Spleen (tissue), 11 donors: ENCODE data around the gene CNTNAP2. TPM values are rescaled to one million over a fixed set of nuclear protein-coding genes. Genes with fewer than 3 reads are reported as not detected.

ENCODE experiments used
- DNase-seq: peaks from one replicate; pipeline ENCODE4 v3.0.0-alpha.2; 2020
- H3K27ac ChIP-seq, 8 donors: fragments of 200-600 bp; sonication (generic) in 7 of 8; 1 replicate in 4 of 8; 2 replicates in 4 of 8; pipeline versions ENCODE4 v1.5.0 to v1.8.0; 2016 to 2021; ENCODE audit warnings: inconsistent platforms in 4 of 8, mild to moderate bottlenecking in 4 of 8, moderate library complexity in 1 of 8
- H3K27me3 ChIP-seq, 7 donors: fragments of 200-600 bp; sonication (generic) in 6 of 7; replicated peaks in 1 of 7; 1 replicate in 4 of 7; 2 replicates in 3 of 7; pipeline versions ENCODE4 v1.5.0 to v1.8.0; 2016 to 2021; ENCODE audit warnings: inconsistent platforms in 3 of 7, mild to moderate bottlenecking in 1 of 7
- H3K36me3 ChIP-seq, 6 donors: fragments of 200-600 bp; sonication (generic) in 5 of 6; 1 replicate in 4 of 6; 2 replicates in 2 of 6; pipeline versions ENCODE4 v1.5.0 to v1.8.0; 2016 to 2021; ENCODE audit warnings: inconsistent platforms in 2 of 6
- H3K4me1 ChIP-seq, 6 donors: fragments of 200-600 bp; sonication (generic) in 5 of 6; 1 replicate in 3 of 6; 2 replicates in 3 of 6; pipeline versions ENCODE4 v1.5.0 to v1.8.0; 2016 to 2021; ENCODE audit warnings: inconsistent platforms in 3 of 6
- H3K4me3 ChIP-seq, 8 donors: fragments of 200-600 bp; sonication (generic) in 7 of 8; 1 replicate in 4 of 8; 2 replicates in 4 of 8; pipeline versions ENCODE4 v1.5.0 to v1.8.0; 2016 to 2021; ENCODE audit warnings: inconsistent platforms in 4 of 8, mild to moderate bottlenecking in 4 of 8, moderate library complexity in 2 of 8
- H3K9me3 ChIP-seq, 8 donors: fragments of 200-600 bp; sonication (generic) in 7 of 8; 1 replicate in 4 of 8; 2 replicates in 4 of 8; pipeline versions ENCODE4 v1.5.0 to v1.8.0; 2016 to 2021; ENCODE audit warnings: inconsistent platforms in 4 of 8
- POLR2A ChIP-seq, 3 donors: fragments of 450-650 bp; IDR thresholded peaks; one replicate each; pipeline ENCODE4 v1.5.1; 2017; ENCODE audit warnings: antibody characterized with exemption in 3 of 3, mild to moderate bottlenecking in 1 of 3
- POLR2AphosphoS5 ChIP-seq, 3 donors: sonication (generic); formaldehyde crosslinking; IDR thresholded peaks; one replicate each; pipeline ENCODE4 v1.5.1; 2017; ENCODE audit warnings: antibody characterized with exemption in 3 of 3
- WGBS, 5 donors: extraction: QIAGEN DNeasy Blood & Tissue Kit in 3 of 5; methylation state at CpG; one replicate each; pipeline versions ENCODE4 v1.1.5 to v1.1.7; 2013 to 2018; 5-methylcytosine and 5-hydroxymethylcytosine counted together
- intact Hi-C: fragments of 100-400 bp; cut with DNase I; formaldehyde crosslinking; loops from one replicate; pipeline ENCODE4 v1.15.0; 2023; ENCODE audit warnings: low total_unique reads
- polyA plus RNA-seq, 3 donors: library from polyadenylated mRNA; stranded (reverse); fragments of 200-250 nt; gene quantifications; one replicate each; pipeline ENCODE4 v1.2.1, GENCODE V29; 2013
- total RNA-seq, 7 donors: library from RNA; depleted of rRNA in 3 of 7; stranded (reverse); fragments of >200 nt in 3 of 7; fragmentation: NEBNext Ultra II Directional in 4 of 7; extraction: Animal tissue kit (Norgen Biotek cat#: 25700) in 4 of 7; gene quantifications; one replicate each; pipeline versions ENCODE4 v1.1.0 to v1.2.1, GENCODE V29; 2016 to 2021
- TF ChIP-seq, protein P1 (sequence below), 11 experiments: fragments of 200-600 bp in 7 of 11; fragments of 450-650 bp in 4 of 11; sonication (generic) in 4 of 11; IDR thresholded peaks in 8 of 11; conservative IDR thresholded peaks in 3 of 11; 1 replicate in 7 of 11; 2 replicates in 4 of 11; pipeline versions ENCODE4 v1.4.0 to v1.8.0; 2016 to 2021; ENCODE audit warnings: antibody characterized with exemption in 11 of 11, inconsistent platforms in 4 of 11, mild to moderate bottlenecking in 1 of 11
- donor health status: healthy with polysubstance abuse.
- donor health status: DM: no; HTN: no; CAD: no; lungs with moderate emphysema.
- donor health status: DM: no; HTN: no; CAD: no.
- donor health status: Bipolar disorder and iron deficiency.
- donor health status: healthy.
- donor health status: DM: no; HTN: no; CAD: no.
- donor health status: DM: yes; HTN: yes; CAD: no.

The CNTNAP2 gene
- total and polyA plus RNA-seq, 10 donors, result 0.13 to 2.0 (median 0.82) TPM

DNA sequence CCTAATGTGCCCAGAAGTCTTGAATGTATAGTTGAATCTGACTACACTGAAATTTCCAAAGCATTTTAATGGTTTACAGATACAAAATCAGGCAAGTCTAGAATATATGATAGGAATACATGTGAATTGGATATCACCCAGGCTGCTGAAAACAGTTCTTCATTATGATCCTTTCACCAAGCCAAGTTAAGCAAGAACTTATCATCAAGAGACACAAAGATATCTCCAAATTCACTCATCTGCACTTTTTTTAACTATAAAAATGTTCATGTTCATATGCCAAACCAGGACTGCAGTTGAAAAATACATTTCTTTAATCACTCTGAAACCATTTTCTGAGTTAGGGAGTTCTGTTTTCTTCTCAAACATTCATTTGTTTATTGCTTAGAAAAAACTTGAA is 2061.4 kb downstream of the CNTNAP2 start:
- TF ChIP-seq POLR2A (IDR thresholded peaks at IDR 0.05) (no peak), POLR2AphosphoS5 (IDR thresholded peaks at IDR 0.05) (no peak)
- TF ChIP-seq, protein P1, sequence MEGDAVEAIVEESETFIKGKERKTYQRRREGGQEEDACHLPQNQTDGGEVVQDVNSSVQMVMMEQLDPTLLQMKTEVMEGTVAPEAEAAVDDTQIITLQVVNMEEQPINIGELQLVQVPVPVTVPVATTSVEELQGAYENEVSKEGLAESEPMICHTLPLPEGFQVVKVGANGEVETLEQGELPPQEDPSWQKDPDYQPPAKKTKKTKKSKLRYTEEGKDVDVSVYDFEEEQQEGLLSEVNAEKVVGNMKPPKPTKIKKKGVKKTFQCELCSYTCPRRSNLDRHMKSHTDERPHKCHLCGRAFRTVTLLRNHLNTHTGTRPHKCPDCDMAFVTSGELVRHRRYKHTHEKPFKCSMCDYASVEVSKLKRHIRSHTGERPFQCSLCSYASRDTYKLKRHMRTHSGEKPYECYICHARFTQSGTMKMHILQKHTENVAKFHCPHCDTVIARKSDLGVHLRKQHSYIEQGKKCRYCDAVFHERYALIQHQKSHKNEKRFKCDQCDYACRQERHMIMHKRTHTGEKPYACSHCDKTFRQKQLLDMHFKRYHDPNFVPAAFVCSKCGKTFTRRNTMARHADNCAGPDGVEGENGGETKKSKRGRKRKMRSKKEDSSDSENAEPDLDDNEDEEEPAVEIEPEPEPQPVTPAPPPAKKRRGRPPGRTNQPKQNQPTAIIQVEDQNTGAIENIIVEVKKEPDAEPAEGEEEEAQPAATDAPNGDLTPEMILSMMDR (IDR thresholded peaks at IDR 0.05 in 8 of 11, conservative IDR thresholded peaks at IDR 0.05 in 3 of 11), result no peak
- no peaks in the 10 kb centered on the region for H3K9me3 ChIP-seq
- no peaks in the 10 kb centered on the region for H3K4me1 ChIP-seq
- intact Hi-C loops, result no loop called here
- no peak for DNase-seq
- H3K27ac ChIP-seq, result no peak overlapping the region
- H3K27me3 ChIP-seq, result peaks cover 0 to 5% (median 0%) of the 10 kb centered on the region in 7 donors
- no peak overlapping the region for H3K4me3 ChIP-seq
- no peaks in the 10 kb centered on the region for H3K36me3 ChIP-seq

DNA sequence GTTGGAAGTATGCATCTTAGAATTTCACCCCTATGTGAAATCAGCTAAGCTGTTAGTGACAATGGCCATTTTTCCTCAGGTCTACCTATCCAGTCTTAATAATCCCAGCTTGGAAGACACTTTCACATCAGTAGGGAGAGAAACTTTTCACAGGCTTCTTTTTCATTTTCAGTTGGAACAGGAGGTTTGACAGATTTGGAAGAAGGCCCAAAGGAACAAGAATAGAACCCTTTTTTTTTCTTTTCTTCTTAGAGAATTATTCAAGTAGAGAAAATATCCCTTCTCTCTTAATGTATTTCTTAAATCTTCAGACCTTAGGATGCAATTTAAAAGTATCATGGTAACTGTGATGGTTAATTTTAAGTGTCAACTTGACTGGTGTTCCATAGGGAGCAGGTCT is 2063.5 kb downstream of the CNTNAP2 start:
- intact Hi-C loops, result no loop called here
- Histone ChIP-seq H3K27ac (no peak overlapping the region), H3K4me1 (no peaks in the 10 kb centered on the region), H3K4me3 (no peak overlapping the region), H3K36me3 (no peaks in the 10 kb centered on the region), H3K9me3 (no peaks in the 10 kb centered on the region), H3K27me3 (peaks cover 0 to 5% (median 0%) of the 10 kb centered on the region in 7 donors)
- DNase-seq, result no peak
- TF ChIP-seq POLR2A (IDR thresholded peaks at IDR 0.05), result no peak

DNA sequence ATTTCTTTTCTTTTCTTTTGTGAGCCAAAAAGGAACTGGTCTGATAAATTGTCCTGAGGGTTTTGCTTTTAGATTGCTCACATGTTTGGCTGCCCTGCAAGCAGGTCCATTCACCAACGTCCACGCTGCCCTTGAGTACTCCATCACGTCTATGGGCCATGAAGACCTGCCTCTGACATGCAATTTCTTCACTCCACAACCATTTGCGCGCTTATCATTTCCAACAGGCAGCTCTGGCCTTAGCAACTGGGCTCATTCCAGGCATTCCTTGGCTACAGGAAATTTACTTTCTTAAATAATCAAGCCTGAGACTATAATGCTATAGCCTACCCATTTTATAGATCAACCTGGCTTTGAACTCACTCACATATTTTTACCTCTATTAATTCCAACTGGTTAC is 2065.7 kb downstream of the CNTNAP2 start:
- H3K9me3 ChIP-seq, result no peaks in the 10 kb centered on the region
- no peak for TF ChIP-seq POLR2A (IDR thresholded peaks at IDR 0.05)
- TF ChIP-seq, protein P1 (IDR thresholded peaks at IDR 0.05 in 8 of 11, conservative IDR thresholded peaks at IDR 0.05 in 3 of 11), result no peak
- no peak for TF ChIP-seq POLR2AphosphoS5 (IDR thresholded peaks at IDR 0.05)
- no peaks in the 10 kb centered on the region for H3K4me1 ChIP-seq
- no peaks in the 10 kb centered on the region for H3K27me3 ChIP-seq
- DNase-seq, result no peak
- H3K4me3 ChIP-seq, result no peak overlapping the region
- H3K27ac ChIP-seq, result no peak overlapping the region
- WGBS, 5 donors, result 70 to 87% (median 77%) methylated on average over 4 to 5 of the region's 5 CpGs
- intact Hi-C loops, result no loop called here
- H3K36me3 ChIP-seq, result no peaks in the 10 kb centered on the region

DNA sequence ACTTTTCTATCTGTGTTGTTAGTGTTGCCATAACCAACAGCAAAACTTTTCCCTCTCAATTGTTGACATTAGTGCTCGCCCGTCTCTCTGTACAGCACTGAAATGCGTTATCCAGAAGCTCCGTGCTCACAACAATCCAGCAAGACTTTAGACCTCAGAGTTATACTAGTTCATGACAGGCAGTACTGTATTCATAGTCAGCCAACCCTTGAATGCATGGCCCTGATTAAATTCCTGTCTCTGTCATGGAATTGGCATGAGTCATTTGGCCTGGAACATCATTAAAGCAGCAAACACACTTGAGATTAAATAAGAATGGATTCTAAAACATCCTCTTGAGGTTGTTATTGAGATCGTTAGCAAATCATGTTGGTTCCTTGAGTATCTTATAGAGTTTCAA is 2068.4 kb downstream of the CNTNAP2 start:
- WGBS, 5 donors, result 74 to 82% (median 79%) methylated on average over 5 of the region's 5 CpGs
- DNase-seq, result no peak
- TF ChIP-seq POLR2A (IDR thresholded peaks at IDR 0.05) (no peak), POLR2AphosphoS5 (IDR thresholded peaks at IDR 0.05) (no peak)
- TF ChIP-seq, protein P1 (IDR thresholded peaks at IDR 0.05 in 8 of 11, conservative IDR thresholded peaks at IDR 0.05 in 3 of 11), result no peak

DNA sequence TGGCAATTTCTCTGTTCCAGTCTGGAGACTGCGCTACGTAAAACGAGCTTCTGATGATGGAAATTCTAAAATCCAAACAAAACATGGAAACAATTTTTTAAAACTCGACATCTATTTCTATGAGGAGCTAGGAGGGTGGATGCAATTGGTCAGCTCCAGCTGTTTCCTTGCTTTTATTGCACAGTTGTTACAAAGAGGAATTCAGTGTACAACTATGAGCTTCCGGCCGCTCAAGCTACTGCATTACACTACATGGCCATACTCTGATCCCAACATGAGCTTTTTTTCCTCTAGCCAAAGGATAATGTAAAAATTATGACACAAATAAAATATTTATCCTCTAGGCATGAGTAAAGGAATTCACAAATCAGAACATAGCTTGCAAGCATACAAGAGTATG is 2070.9 kb downstream of the CNTNAP2 start:
- Histone ChIP-seq H3K27me3 (no peaks in the 10 kb centered on the region), H3K4me3 (no peak overlapping the region)
- intact Hi-C loops, result no loop called here

More for the DNA sequence above, 2068.4 kb downstream of the CNTNAP2 start:
- Histone ChIP-seq H3K27me3 (no peaks in the 10 kb centered on the region), H3K9me3 (no peaks in the 10 kb centered on the region), H3K36me3 (no peaks in the 10 kb centered on the region), H3K4me1 (no peaks in the 10 kb centered on the region), H3K27ac (no peak overlapping the region), H3K4me3 (no peak overlapping the region)
- intact Hi-C loops, result no loop called here

More for the DNA sequence above, 2070.9 kb downstream of the CNTNAP2 start:
- Histone ChIP-seq H3K4me1 (no peaks in the 10 kb centered on the region), H3K36me3 (no peaks in the 10 kb centered on the region), H3K9me3 (no peaks in the 10 kb centered on the region), H3K27ac (no peak overlapping the region)
- TF ChIP-seq POLR2A (IDR thresholded peaks at IDR 0.05) (no peak), POLR2AphosphoS5 (IDR thresholded peaks at IDR 0.05) (no peak)
- TF ChIP-seq, protein P1 (IDR thresholded peaks at IDR 0.05 in 8 of 11, conservative IDR thresholded peaks at IDR 0.05 in 3 of 11), result no peak
- 64 to 77% (median 67%) methylated on average over 6 of the region's 6 CpGs for WGBS, 5 donors
- DNase-seq, result no peak
